ENCODE results near the gene MAP1S.

MAP1S gene

GRCh38 chr19:17722655-17723240 lies 3.5 kb downstream of the MAP1S start:
- no peak overlapping the region for H3K4me3 ChIP-seq (ENCODE audit: low read depth, low read length)
- in situ Hi-C loops (cut with HindIII; ENCODE audit: low sequenced_read_pairs), result no loop called here
- no peak for DNase-seq (ENCODE audit: low read depth, low spot score)
- no peak for TF ChIP-seq CTCF (IDR thresholded peaks at IDR 0.05; ENCODE audit: low read depth, low read length)

GRCh38 chr19:17724655-17725054 lies 5.4 kb downstream of the MAP1S start:
- in situ Hi-C loops (cut with HindIII; ENCODE audit: low sequenced_read_pairs), result no loop called here
- DNase-seq (ENCODE audit: low read depth, low spot score), result no peak
- no peak for TF ChIP-seq CTCF (IDR thresholded peaks at IDR 0.05; ENCODE audit: low read depth, low read length)
- H3K4me3 ChIP-seq (ENCODE audit: low read depth, low read length), result no peak overlapping the region

DNA sequence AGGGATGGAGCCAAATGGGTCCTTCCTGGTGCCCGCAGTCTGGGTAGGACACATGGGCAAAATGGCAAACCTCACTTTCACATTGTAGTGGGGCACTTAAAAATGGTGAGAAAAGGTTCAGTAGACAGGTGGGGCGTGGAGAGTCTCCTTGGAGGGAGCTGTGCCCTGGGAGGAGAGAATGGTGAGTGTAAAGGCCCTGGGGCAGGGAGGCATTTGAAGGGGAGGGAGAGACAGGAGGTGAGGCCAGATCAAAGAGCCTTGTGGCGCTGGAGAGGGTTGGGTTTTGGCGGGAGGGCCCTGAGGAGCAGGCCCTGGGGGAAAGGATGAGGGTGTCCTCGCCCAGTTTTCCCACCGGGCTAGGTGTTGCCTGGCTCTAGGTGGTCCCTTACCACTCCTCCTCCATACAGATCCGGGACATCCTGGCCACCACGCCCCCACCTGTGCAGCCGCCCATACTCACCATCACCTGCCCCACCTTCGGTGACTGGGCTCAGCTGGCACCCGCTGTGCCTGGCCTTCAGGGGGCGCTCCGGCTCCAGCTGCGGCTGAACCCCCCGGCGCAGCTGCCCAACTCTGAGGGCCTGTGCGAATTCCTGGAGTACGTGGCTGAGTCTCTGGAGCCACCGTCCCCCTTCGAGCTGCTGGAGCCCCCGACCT lies 6.3 kb downstream of the MAP1S start:
- no peak overlapping the region for H3K4me3 ChIP-seq (ENCODE audit: low read depth, low read length)
- in situ Hi-C loops (cut with HindIII; ENCODE audit: low sequenced_read_pairs), result no loop called here
- no peak for DNase-seq (ENCODE audit: low read depth, low spot score)
- peak; percentile 46 for TF ChIP-seq CTCF (IDR thresholded peaks at IDR 0.05; ENCODE audit: low read depth, low read length)

DNA sequence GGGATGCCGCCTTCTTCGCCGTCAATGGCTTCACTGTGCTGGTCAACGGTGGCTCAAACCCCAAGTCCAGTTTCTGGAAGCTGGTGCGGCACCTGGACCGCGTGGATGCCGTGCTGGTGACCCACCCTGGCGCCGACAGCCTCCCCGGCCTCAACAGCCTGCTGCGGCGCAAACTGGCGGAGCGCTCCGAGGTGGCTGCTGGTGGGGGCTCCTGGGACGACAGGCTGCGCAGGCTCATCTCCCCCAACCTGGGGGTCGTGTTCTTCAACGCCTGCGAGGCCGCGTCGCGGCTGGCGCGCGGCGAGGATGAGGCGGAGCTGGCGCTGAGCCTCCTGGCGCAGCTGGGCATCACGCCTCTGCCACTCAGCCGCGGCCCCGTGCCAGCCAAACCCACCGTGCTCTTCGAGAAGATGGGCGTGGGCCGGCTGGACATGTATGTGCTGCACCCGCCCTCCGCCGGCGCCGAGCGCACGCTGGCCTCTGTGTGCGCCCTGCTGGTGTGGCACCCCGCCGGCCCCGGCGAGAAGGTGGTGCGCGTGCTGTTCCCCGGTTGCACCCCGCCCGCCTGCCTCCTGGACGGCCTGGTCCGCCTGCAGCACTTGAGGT lies 7.0 kb downstream of the MAP1S start:
- in situ Hi-C loops (cut with HindIII; ENCODE audit: low sequenced_read_pairs), result no loop called here
- no peak overlapping the region for H3K4me3 ChIP-seq (ENCODE audit: low read depth, low read length)
- no peak for DNase-seq (ENCODE audit: low read depth, low spot score)
- no peak for TF ChIP-seq CTCF (IDR thresholded peaks at IDR 0.05; ENCODE audit: low read depth, low read length)

GRCh38 chr19:17726964-17727773 lies 7.9 kb downstream of the MAP1S start:
- in situ Hi-C loops (cut with HindIII; ENCODE audit: low sequenced_read_pairs), result no loop called here
- H3K4me3 ChIP-seq (ENCODE audit: low read depth, low read length), result no peak overlapping the region
- DNase-seq (ENCODE audit: low read depth, low spot score), result no peak
- no peak for TF ChIP-seq CTCF (IDR thresholded peaks at IDR 0.05; ENCODE audit: low read depth, low read length)

DNA sequence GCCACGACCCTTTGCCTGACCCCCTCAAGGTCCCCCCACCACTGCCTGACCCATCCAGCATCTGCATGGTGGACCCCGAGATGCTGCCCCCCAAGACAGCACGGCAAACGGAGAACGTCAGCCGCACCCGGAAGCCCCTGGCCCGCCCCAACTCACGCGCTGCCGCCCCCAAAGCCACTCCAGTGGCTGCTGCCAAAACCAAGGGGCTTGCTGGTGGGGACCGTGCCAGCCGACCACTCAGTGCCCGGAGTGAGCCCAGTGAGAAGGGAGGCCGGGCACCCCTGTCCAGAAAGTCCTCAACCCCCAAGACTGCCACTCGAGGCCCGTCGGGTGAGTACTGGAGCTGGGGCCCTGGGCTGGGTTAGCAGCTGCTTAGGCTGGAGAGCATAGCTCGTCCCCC lies 8.6 kb downstream of the MAP1S start:
- H3K4me3 ChIP-seq (ENCODE audit: low read depth, low read length), result no peak overlapping the region
- in situ Hi-C loops (cut with HindIII; ENCODE audit: low sequenced_read_pairs), result no loop called here
- no peak for DNase-seq (ENCODE audit: low read depth, low spot score)
- TF ChIP-seq CTCF (IDR thresholded peaks at IDR 0.05; ENCODE audit: low read depth, low read length), result no peak

Measured in astrocyte of the spinal cord (primary cell).